Suprapubic skin (tissue), 4 donors: ENCODE measurements around the gene LAMP1.
"Not testable (repeated sequence)": the region's sequence is repeated elsewhere in the genome, so short reads cannot be mapped to it uniquely, and the experiment has no call there.

Experiments used
- EP300 ChIP-seq: sonication (generic); formaldehyde crosslinking; IDR thresholded peaks from one replicate; pipeline ENCODE4 v1.6.1; 2017; ENCODE audit warnings: antibody characterized with exemption
- POLR2A ChIP-seq, 2 donors: fragments of 450-650 bp; IDR thresholded peaks; one replicate each; pipeline ENCODE4 v1.6.1; 2017; ENCODE audit warnings: antibody characterized with exemption in 2 of 2, mild to moderate bottlenecking in 2 of 2, moderate library complexity in 2 of 2
- POLR2AphosphoS5 ChIP-seq, 3 donors: sonication (generic); formaldehyde crosslinking; IDR thresholded peaks; one replicate each; pipeline ENCODE4 v1.6.1; 2017; ENCODE audit warnings: antibody characterized with exemption in 3 of 3
- TF ChIP-seq, protein P1 (sequence below), 2 donors: fragments of 200-600 bp in 1 of 2; fragments of 450-650 bp in 1 of 2; sonication (generic) in 1 of 2; IDR thresholded peaks; one replicate each; pipeline ENCODE4 v1.5.1; 2016 to 2019; ENCODE audit warnings: antibody characterized with exemption in 2 of 2, mild to moderate bottlenecking in 1 of 2, moderate library complexity in 1 of 2

DNA sequence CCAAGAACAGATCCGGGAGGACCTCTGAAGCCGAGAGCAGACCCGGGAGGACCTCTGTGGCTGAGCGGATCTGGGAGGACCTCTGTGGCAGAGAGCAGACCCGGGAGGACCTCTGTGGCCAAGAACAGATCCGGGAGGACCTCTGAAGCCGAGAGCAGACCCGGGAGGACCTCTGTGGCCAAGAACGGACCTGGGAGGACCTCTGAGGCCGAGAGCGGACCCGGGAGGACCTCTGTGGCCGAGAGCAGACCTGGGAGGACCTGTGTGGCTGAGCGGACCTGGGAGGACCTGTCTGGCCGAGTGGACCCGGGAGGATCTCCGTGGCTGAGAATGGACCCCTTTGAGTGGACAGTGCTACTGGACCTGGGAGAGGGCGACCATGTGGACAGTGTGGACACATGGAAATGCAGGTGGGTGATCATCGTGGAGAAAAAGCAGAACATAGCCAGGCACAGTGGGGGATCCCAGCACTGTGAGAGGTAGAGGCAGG lies 50.7 kb downstream of the LAMP1 start:
- TF ChIP-seq, protein P1, sequence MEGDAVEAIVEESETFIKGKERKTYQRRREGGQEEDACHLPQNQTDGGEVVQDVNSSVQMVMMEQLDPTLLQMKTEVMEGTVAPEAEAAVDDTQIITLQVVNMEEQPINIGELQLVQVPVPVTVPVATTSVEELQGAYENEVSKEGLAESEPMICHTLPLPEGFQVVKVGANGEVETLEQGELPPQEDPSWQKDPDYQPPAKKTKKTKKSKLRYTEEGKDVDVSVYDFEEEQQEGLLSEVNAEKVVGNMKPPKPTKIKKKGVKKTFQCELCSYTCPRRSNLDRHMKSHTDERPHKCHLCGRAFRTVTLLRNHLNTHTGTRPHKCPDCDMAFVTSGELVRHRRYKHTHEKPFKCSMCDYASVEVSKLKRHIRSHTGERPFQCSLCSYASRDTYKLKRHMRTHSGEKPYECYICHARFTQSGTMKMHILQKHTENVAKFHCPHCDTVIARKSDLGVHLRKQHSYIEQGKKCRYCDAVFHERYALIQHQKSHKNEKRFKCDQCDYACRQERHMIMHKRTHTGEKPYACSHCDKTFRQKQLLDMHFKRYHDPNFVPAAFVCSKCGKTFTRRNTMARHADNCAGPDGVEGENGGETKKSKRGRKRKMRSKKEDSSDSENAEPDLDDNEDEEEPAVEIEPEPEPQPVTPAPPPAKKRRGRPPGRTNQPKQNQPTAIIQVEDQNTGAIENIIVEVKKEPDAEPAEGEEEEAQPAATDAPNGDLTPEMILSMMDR (IDR thresholded peaks at IDR 0.05): not testable (repeated sequence)
- not testable (repeated sequence) for TF ChIP-seq POLR2A (IDR thresholded peaks at IDR 0.05); EP300; POLR2AphosphoS5 (IDR thresholded peaks at IDR 0.05)
